Mucosa of stomach (tissue), 1 donor: ENCODE measurements around the gene ARHGEF1.
"Not testable (repeated sequence)": the region's sequence is repeated elsewhere in the genome, so short reads cannot be mapped to it uniquely, and the experiment has no call there.

Source experiments
- H3K27me3 ChIP-seq: one replicate; pipeline ENCODE4 v1.7.0; 2013; ENCODE audit warnings: mild to moderate bottlenecking, low read length; ENCODE audit not compliant: control insufficient read depth, insufficient read depth
- H3K36me3 ChIP-seq: one replicate; pipeline ENCODE4 v1.7.0; 2013; ENCODE audit warnings: low read length; ENCODE audit not compliant: control insufficient read depth, insufficient read depth
- H3K4me1 ChIP-seq: one replicate; pipeline ENCODE4 v1.7.0; 2013; ENCODE audit warnings: mild to moderate bottlenecking, low read length; ENCODE audit not compliant: control insufficient read depth, insufficient read depth
- H3K4me3 ChIP-seq: one replicate; pipeline ENCODE4 v1.7.0; 2013; ENCODE audit warnings: low read length
- H3K9ac ChIP-seq: one replicate; pipeline ENCODE4 v1.7.0; 2013; ENCODE audit warnings: mild to moderate bottlenecking, low read length, moderate library complexity
- H3K9me3 ChIP-seq: one replicate; pipeline ENCODE4 v1.7.0; 2013; ENCODE audit warnings: mild to moderate bottlenecking, low read length, moderate library complexity; ENCODE audit not compliant: control insufficient read depth
- donor health status: Pancreatic carcinoma.

ARHGEF1 gene

DNA sequence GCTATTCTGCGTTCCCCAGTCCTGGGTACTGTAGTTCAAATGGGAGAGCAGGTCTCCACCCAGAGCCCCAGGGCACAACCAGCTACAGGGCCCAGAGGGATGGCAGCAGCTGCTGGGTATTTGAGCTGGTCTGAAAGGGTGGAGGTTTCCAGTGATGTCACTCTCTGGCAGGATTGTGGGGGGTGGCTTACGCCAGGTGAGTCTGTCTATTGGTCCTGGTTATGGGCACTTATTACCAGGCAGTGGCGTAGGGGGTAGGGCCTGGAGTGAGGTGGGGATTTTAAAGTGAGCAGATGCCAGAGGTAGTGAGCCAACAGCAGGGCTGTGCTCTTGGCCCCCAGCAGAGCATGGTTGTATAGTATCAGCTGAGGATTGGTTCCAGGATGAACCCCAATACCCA is 16.7 kb upstream of the ARHGEF1 start:
- H3K9me3 ChIP-seq: no peaks in the 10 kb centered on the region
- peaks cover 50% of the 10 kb centered on the region for H3K4me1 ChIP-seq
- H3K27me3 ChIP-seq: no peaks in the 10 kb centered on the region
- H3K4me3 ChIP-seq: no peak overlapping the region
- no peak overlapping the region for H3K9ac ChIP-seq
- H3K36me3 ChIP-seq: peaks cover 17% of the 10 kb centered on the region

GRCh38 chr19:41868120-41868988 is 14.6 kb upstream of the ARHGEF1 start:
- peaks cover 17% of the 10 kb centered on the region for H3K36me3 ChIP-seq
- H3K9ac ChIP-seq: no peak overlapping the region
- H3K27me3 ChIP-seq: no peaks in the 10 kb centered on the region
- H3K4me3 ChIP-seq: no peak overlapping the region
- H3K4me1 ChIP-seq: peaks cover 40% of the 10 kb centered on the region
- no peaks in the 10 kb centered on the region for H3K9me3 ChIP-seq

- Histone ChIP-seq H3K9ac (no peak overlapping the region), H3K9me3 (no peaks in the 10 kb centered on the region), H3K27me3 (no peaks in the 10 kb centered on the region), H3K4me3 (no peak overlapping the region), H3K36me3 (peaks cover 16% of the 10 kb centered on the region), H3K4me1 (peaks cover 39% of the 10 kb centered on the region)
Measured at GRCh38 chr19:41868989-41869300, 14.0 kb upstream of the ARHGEF1 start.

DNA sequence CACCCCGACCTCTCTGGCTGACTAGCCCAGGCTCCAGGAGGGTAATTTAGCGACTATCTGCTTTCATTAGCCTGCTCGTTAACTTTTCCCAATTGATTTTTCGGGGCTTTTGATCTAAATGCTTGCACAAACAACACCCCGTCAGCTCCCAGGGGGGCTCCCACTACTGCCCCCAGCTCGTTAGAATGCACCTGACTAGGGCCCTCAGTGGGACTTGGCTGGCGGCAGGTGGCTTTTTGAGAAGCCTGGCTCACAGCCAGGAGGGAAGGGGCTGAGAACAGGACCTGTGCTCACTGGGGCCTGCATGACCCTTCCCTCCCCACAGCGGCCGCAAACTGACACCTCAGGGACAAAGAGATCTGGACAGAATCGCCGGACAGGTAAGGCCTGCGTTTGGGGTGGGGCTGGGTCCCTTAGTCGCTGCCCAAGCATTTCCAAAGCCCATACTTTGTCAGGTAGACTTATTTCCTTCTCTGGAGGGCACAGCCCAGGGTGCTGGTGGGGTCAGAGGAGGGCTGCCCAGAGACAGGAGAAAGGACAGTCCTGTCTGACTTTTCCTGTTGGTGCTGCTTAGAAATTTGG is 13.5 kb upstream of the ARHGEF1 start:
- Histone ChIP-seq H3K9me3 (no peaks in the 10 kb centered on the region), H3K27me3 (no peaks in the 10 kb centered on the region), H3K4me1 (peaks cover 39% of the 10 kb centered on the region), H3K4me3 (no peak overlapping the region), H3K9ac (no peak overlapping the region), H3K36me3 (peaks cover 10% of the 10 kb centered on the region)

DNA sequence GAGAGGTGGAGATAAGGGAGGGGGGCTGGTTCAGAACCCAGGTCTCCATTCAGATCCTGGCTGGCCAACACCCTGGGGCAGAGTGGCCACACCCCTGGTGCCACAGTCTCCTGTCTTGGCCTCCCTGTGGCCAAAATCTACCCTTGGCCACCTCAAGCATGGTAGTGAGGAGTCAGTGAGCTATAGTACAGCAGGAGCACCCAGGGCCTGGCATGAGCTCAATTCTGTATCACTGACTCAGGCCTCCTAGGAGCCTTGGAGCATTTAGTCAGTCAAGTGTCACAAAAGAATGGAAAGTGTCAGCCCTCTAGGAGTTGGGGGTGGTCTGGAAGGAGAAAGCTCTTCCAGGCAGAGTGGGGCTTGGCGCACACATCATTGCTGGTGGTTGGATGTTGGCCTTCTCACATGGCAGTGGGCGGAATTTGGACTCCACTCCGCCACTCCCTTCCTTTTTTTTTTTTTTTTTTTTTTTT is 12.5 kb upstream of the ARHGEF1 start:
- Histone ChIP-seq H3K9ac (no peak overlapping the region), H3K27me3 (no peaks in the 10 kb centered on the region), H3K9me3 (no peaks in the 10 kb centered on the region), H3K36me3 (peaks cover 8% of the 10 kb centered on the region), H3K4me1 (peaks cover 39% of the 10 kb centered on the region), H3K4me3 (no peak overlapping the region)

DNA sequence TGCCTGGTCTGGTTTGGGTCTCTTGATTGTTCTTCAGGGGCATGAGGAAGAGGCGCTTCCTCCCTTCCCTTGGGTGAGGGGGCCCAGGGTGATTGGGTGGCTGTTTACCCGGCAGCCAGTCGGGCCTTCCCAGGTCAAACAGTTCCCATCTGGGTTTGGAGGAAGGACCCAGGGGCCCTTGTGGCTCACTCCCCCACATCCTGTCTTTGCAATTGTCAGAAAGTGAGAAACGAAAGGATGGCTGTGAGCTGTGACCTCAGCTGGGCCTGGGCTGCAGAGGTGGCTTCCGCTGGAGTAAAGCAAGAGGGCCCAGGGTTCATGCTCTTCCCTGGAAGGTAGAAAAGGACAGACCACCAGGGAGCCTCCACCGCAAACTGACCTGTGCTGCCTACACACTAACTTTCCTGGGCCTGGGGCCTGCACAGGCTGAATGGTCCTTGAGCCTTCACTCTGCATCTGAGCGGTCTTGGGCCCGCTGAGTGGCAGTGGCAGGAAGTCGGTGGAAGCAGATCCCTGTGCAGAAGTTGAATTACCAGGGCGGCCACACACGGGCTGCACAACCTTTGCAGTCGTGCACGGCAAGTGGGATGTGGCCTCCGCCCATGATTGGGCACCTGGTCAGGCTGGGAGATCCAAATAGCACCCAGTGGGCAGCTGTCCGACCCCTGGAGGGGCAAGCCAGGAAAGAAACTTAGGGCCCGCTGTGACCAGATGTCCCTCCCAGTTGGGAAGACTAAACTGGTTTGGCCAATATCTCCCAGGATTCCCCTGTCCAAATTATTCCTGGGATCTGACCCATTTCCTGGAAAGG is 11.2 kb upstream of the ARHGEF1 start:
- H3K27me3 ChIP-seq: no peaks in the 10 kb centered on the region
- H3K4me3 ChIP-seq: no peak overlapping the region
- peaks cover 39% of the 10 kb centered on the region for H3K4me1 ChIP-seq
- peak overlapping the region; percentile 34 for H3K9ac ChIP-seq
- H3K36me3 ChIP-seq: peaks cover 8% of the 10 kb centered on the region
- H3K9me3 ChIP-seq: no peaks in the 10 kb centered on the region

DNA sequence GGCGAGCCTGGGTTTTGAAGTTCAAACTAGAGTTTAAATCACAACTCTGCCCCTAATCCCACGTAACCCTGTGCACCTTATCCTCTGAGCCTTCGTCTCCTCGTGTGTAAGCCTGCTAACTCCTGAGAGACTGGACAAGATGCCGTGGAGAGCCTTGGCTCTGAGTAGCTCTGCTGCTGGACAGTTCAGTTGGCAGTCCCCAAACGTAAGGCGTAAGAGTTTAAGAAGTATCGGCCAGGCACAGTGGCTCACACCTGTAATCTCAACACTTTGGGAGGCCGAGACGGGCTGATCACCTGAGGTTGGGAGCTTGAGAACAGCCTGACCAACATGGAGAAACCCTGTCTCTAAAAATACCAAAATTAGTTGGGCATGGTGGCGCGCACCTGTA is 10.6 kb upstream of the ARHGEF1 start:
- Histone ChIP-seq H3K9ac (no peak overlapping the region), H3K9me3 (no peaks in the 10 kb centered on the region), H3K4me3 (no peak overlapping the region), H3K36me3 (peaks cover 8% of the 10 kb centered on the region), H3K4me1 (peaks cover 39% of the 10 kb centered on the region), H3K27me3 (no peaks in the 10 kb centered on the region)

DNA sequence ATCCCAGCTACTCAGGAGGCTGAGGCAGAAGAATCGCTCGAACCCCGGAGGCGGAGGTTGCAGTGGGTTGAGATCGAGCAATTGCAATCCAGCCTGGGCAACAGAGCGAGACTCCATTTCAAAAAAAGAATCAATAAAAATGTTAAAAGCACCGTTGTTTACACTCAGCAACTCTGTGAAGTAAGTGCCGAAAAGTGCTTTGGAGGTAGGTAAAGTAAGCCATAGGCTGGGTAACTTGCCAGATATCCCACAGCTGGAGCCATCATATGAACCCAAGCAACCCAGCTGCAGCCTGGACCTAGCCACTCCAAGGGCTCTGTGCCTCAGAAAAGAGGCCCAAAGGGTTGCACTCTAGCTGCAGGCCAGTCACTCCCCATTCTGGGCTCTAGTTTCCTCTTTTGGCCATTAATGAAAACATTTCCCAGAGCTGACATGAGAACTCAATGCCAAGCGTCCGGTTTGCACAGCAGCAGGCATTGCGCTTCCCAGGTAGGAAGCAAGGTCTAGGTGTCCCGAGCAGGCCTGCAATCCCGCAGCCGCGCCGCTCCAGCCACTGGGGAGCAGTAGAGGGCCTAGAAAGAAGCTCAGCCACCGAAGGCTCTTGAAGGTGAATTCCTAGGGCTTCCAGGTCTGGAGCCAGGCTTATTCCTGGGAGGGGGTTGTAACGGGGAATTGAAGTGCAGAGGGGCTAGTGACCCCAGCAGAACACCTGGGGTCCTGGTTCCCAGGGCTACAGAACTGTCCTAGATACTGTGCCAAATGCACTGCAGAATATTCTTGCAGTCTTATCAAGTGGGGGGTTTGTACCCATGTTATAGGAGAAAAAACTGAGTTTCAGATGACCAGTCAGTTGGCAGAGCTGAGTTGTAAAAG is 10.0 kb upstream of the ARHGEF1 start:
- Histone ChIP-seq H3K27me3 (peaks cover under 1% of the 10 kb centered on the region), H3K9me3 (no peaks in the 10 kb centered on the region), H3K4me3 (no peak overlapping the region), H3K9ac (no peak overlapping the region), H3K4me1 (peaks cover 35% of the 10 kb centered on the region), H3K36me3 (peaks cover 8% of the 10 kb centered on the region)

DNA sequence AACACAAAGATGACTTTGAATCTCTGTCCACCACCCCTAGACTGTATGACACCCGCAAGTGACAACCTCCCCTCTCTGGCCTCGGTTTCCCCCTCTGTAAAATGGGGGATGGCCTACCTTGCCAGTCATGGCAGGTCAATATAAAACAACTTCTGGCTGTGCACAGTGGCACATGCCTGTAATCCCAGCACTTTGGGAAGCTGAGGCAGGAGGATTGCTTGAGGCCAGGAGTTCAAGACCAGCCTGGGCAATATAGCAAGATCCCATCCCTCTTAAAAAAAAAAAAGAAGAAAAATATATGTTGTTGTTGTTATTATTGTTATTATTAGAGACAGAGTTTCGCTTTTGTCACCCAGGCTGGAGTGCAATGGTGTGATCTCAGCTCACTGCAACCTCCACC is 7.0 kb upstream of the ARHGEF1 start:
- H3K9me3 ChIP-seq, H3K9ac ChIP-seq, H3K36me3 ChIP-seq, H3K4me3 ChIP-seq, H3K27me3 ChIP-seq: not testable (repeated sequence)
- H3K4me1 ChIP-seq: peaks cover 12% of the 10 kb centered on the region

DNA sequence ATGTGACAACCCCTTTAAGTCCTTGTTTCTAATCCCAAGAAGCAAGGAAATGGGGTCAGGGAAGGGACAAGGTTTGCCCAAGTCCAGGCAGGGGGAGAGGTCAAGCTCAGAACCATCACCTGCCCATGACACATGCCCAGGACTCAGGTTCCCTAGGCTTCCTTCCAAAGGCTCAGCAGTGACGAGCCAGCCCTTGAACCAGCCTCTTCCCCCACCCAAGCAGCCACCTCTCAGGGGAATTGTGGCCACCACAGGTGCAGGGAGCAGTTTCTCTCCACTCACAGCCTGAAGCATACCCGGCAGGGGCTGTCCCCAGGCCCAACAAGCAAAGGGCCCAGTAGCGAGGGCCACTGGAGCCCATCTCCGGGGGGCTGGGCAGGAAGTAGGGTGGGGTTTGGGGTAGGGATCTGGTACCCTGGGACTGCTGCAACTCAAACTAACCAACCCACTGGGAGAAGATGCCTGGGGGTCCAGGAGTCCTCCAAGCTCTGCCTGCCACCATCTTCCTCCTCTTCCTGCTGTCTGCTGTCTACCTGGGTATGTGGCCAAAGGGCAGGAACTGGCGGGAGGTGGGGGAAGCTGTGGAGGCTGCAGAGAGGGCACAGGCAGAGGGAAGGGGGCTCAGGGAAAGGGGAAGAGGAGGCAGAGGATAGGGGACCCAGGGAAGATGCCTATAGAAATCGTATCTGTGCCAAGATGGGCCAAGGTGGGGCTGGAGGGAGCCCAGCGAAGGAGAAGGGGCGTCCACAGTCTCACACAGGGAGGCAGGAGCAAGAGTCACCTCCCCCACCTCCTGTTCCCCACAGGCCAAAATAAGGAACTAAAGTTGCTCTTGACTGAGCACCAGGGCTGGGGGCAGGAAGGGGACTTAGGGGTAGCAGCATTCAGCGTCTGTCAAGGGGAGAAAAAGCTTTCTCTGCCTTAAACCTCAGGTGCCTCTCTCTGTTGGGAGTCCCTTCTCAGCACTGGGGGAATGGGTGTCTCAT is 5.8 kb upstream of the ARHGEF1 start, which contains the start of gene CD79A:
Gene CD79A (plus strand): TSS at position 433 of the 986 bp plus-strand sequence. CDS start 26 bp downstream, at position 459.
- Histone ChIP-seq H3K36me3 (no peaks in the 10 kb centered on the region), H3K9me3 (no peaks in the 10 kb centered on the region), H3K27me3 (peaks cover 3% of the 10 kb centered on the region), H3K4me1 (peaks cover 12% of the 10 kb centered on the region), H3K9ac (no peak within 1 kb of the TSS), H3K4me3 (no peak within 1 kb of the TSS)
